Thyroid gland (tissue), 4 donors: ENCODE results near the gene PTPN14.

Source experiments
- CTCF ChIP-seq, 6 experiments: fragments of 200-600 bp in 3 of 6; fragments of 450-650 bp in 3 of 6; sonication (generic) in 3 of 6; IDR thresholded peaks; one replicate each; pipeline ENCODE4 v1.5.1; 2016 to 2019; ENCODE audit warnings: antibody characterized with exemption in 6 of 6, mild to moderate bottlenecking in 2 of 6, inconsistent platforms in 1 of 6, moderate library complexity in 1 of 6
- POLR2A ChIP-seq, 2 donors: fragments of 450-650 bp; IDR thresholded peaks; one replicate each; pipeline ENCODE4 v1.6.1; 2017; ENCODE audit warnings: antibody characterized with exemption in 2 of 2, mild to moderate bottlenecking in 2 of 2, moderate library complexity in 1 of 2

GRCh38 chr1:214447557-214447871, 103.9 kb downstream of the PTPN14 start:
- TF ChIP-seq CTCF (IDR thresholded peaks at IDR 0.05) (no peak), POLR2A (IDR thresholded peaks at IDR 0.05) (no peak)
